ENCODE results near the gene TNFRSF11A.

TNFRSF11A gene

GRCh38 chr18:62399781-62400308 is 74.7 kb downstream of the TNFRSF11A start:
- no peak for DNase-seq (ENCODE audit: insufficient read length, low spot score)
- TF ChIP-seq, protein P1, sequence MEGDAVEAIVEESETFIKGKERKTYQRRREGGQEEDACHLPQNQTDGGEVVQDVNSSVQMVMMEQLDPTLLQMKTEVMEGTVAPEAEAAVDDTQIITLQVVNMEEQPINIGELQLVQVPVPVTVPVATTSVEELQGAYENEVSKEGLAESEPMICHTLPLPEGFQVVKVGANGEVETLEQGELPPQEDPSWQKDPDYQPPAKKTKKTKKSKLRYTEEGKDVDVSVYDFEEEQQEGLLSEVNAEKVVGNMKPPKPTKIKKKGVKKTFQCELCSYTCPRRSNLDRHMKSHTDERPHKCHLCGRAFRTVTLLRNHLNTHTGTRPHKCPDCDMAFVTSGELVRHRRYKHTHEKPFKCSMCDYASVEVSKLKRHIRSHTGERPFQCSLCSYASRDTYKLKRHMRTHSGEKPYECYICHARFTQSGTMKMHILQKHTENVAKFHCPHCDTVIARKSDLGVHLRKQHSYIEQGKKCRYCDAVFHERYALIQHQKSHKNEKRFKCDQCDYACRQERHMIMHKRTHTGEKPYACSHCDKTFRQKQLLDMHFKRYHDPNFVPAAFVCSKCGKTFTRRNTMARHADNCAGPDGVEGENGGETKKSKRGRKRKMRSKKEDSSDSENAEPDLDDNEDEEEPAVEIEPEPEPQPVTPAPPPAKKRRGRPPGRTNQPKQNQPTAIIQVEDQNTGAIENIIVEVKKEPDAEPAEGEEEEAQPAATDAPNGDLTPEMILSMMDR (IDR thresholded peaks at IDR 0.05; ENCODE audit: insufficient read depth, missing control alignments) = peak; percentile 31
- peak; percentile 91 for FAIRE-seq

DNA sequence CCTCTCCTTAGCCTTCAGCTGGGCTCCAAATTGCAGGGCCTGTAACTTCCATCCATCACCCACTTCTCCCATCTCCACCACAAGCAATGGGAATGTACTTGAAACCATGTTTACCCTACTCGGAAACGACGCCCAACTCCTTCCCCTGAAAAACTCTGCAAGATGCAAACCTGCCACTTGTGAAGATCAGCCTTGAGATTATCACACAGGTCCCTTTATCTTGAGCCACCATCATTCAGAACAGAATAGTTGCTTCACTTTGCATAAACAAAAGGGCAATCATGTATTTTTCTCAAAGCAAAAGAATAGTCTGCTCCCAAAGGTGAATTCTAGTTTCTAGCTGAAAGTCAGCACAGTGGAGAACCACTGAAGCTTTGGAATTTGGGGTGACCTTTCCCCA is 75.8 kb downstream of the TNFRSF11A start:
- TF ChIP-seq, protein P1 (IDR thresholded peaks at IDR 0.05; ENCODE audit: insufficient read depth, missing control alignments) = no peak
- FAIRE-seq = peak; percentile 89

DNA sequence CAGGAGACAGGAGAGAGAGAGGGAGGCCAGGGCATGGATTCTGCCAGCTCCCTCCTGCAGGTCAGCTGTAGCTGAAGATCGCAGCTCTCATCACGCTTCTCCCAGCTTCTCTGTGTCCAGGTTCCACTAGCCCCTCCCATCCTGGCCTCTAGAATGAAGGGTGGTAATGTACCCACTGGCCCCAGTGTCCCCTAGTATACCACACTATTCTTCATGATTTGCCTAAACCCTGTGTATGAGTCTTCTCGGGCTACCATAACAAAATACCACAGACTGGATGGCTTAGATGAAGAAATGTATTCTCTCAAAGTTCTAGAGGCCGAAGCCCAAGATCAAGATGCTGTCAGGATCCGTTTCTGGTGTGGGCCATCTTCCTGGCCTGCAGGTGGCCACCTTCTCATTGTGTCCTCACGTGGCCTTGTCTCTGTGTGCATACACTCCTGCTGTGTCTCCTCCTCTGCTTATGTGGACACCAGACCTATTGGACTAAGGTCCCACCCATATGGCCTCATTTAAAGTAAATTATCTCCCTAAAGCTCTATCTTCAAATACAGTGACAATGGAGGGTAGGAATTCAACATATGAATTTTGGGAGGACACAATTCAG is 77.3 kb downstream of the TNFRSF11A start:
- TF ChIP-seq, protein P1 (IDR thresholded peaks at IDR 0.05; ENCODE audit: insufficient read depth, missing control alignments) = no peak
- DNase-seq (ENCODE audit: insufficient read length, low spot score) = no peak
- no peak for FAIRE-seq

More for the DNA sequence above, 75.8 kb downstream of the TNFRSF11A start:
- no peak for DNase-seq (ENCODE audit: insufficient read length, low spot score)

DNA sequence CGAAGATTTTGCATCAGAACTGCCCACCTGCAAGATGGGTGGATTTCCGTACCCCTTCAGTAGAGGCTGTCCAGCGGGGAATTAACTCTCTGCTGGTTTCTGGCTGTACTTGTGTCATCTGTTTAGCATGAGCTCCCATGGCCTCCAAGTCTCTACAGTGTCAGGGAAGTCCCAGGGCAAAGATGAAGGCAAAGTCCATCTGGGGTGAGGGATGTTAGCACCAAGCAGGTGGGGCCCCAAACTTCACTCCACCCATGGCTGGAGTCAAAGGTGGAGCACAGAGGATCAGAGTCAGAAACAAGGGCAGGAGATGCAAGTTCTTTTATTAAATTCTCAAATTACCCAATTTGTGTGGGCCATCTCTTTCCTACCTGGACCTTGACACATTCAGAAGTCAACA is 78.0 kb downstream of the TNFRSF11A start:
- DNase-seq (ENCODE audit: insufficient read length, low spot score) (no peak), FAIRE-seq (no peak)
- TF ChIP-seq, protein P1 (IDR thresholded peaks at IDR 0.05; ENCODE audit: insufficient read depth, missing control alignments) = no peak

- no peak for DNase-seq (ENCODE audit: insufficient read length, low spot score)
- no peak for FAIRE-seq
- TF ChIP-seq, protein P1 (IDR thresholded peaks at IDR 0.05; ENCODE audit: insufficient read depth, missing control alignments) = no peak
These were observed 79.8 kb downstream of the TNFRSF11A start for GRCh38 chr18:62404881-62405280.

GRCh38 chr18:62407660-62408059 is 82.5 kb downstream of the TNFRSF11A start:
- peak; percentile 91 for FAIRE-seq
- no peak for DNase-seq (ENCODE audit: insufficient read length, low spot score)
- TF ChIP-seq, protein P1 (IDR thresholded peaks at IDR 0.05; ENCODE audit: insufficient read depth, missing control alignments) = no peak

- FAIRE-seq = no peak
- TF ChIP-seq, protein P1 (IDR thresholded peaks at IDR 0.05; ENCODE audit: insufficient read depth, missing control alignments) = no peak
These were observed 84.7 kb downstream of the TNFRSF11A start for GRCh38 chr18:62409821-62410220.

More at GRCh38 chr18:62409821-62410220, 84.7 kb downstream of the TNFRSF11A start:
- DNase-seq (ENCODE audit: insufficient read length, low spot score) = no peak

All from D721Med (cell line).